Endothelial cell of umbilical vein (primary cell): ENCODE data around the gene C4BPA. TPM values are rescaled to one million over a fixed set of nuclear protein-coding genes. Genes with fewer than 3 reads are reported as not detected.

Experiments
- BruUV-seq: library from RNA; stranded (reverse); fragments of 400-500 nt; replicated peaks from 2 replicates; lab custom pipeline; 2021; lab: Mats Ljungman, UMichigan
- CTCF ChIA-PET: fragments of 300-600, 350-600 bp; sonication (Branson Sonifier 250); formaldehyde crosslinking; loops from one replicate; lab custom pipeline; 2021; ENCODE audit warnings: antibody characterized with exemption, inconsistent platforms; lab: Charles Lee
- POLR2A ChIA-PET: fragments of 300-600, 350-600 bp; sonication (Branson Sonifier 250); formaldehyde crosslinking; loops from one replicate; lab custom pipeline; 2021; ENCODE audit warnings: antibody characterized with exemption, inconsistent platforms; lab: Charles Lee
- DNase-seq: peaks from one replicate; pipeline ENCODE4 v3.0.0-alpha.2; 2011; ENCODE audit warnings: low read depth, low spot score
- FAIRE-seq: peaks from 2 replicates; lab custom pipeline; 2011; peaks lifted over from hg19 to GRCh38; lab: Jason Lieb, UNC
- H2AFZ ChIP-seq: 2 replicates; pipeline ENCODE4 v1.6.0; 2012; ENCODE audit warnings: low read depth, low read length, control low read depth, inconsistent platforms
- H3K27ac ChIP-seq: 2 replicates; pipeline ENCODE4 v1.5.1; 2011; ENCODE audit warnings: low read depth, mild to moderate bottlenecking, control low read depth, low read length, moderate library complexity; ENCODE audit not compliant: insufficient read depth
- H3K27me3 ChIP-seq, 2 experiments: 2 replicates each; pipeline versions ENCODE4 v1.6.0 to v1.6.1; 2011; ENCODE audit warnings: low read length in 2 of 2, mixed read lengths in 1 of 2; ENCODE audit not compliant: control insufficient read depth in 2 of 2, insufficient read depth in 2 of 2
- H3K36me3 ChIP-seq, 2 experiments: 2 replicates in 1 of 2; 3 replicates in 1 of 2; pipeline ENCODE4 v1.5.1; 2011; ENCODE audit warnings: low read length in 2 of 2, mild to moderate bottlenecking in 1 of 2, moderate library complexity in 1 of 2; ENCODE audit not compliant: control insufficient read depth in 2 of 2, insufficient read depth in 2 of 2; ENCODE audit errors: extremely low read depth in 1 of 2
- H3K4me1 ChIP-seq: 3 replicates; pipeline ENCODE4 v1.5.1; 2011; ENCODE audit warnings: mild to moderate bottlenecking, low read length; ENCODE audit not compliant: control insufficient read depth, insufficient read depth; ENCODE audit errors: extremely low read depth
- H3K4me2 ChIP-seq: 2 replicates; pipeline ENCODE4 v1.6.1; 2011; ENCODE audit warnings: low read length, control low read depth, mixed read lengths; ENCODE audit not compliant: insufficient read depth
- H3K4me3 ChIP-seq, 3 experiments: fragments of 200-600 bp in 1 of 3; sonication (generic), shearing (Covaris generic) in 1 of 3; replicated peaks in 1 of 3; 2 replicates each; pipeline ENCODE4 v1.5.1; 2011 to 2016; ENCODE audit warnings: control low read depth in 3 of 3, low read length in 3 of 3, mild to moderate bottlenecking in 2 of 3, inconsistent platforms in 1 of 3, low read depth in 1 of 3, moderate library complexity in 1 of 3; ENCODE audit not compliant: insufficient read depth in 1 of 3
- H3K79me2 ChIP-seq: 2 replicates; pipeline ENCODE4 v1.6.0; 2012; ENCODE audit warnings: low read length, inconsistent platforms; ENCODE audit not compliant: control insufficient read depth, insufficient read depth
- H3K9ac ChIP-seq: replicated peaks from 2 replicates; pipeline ENCODE3; 2011; ENCODE audit warnings: low read length, control low read depth; ENCODE audit not compliant: insufficient read depth; ENCODE audit errors: extremely low read depth
- H3K9me1 ChIP-seq: replicated peaks from 3 replicates; pipeline ENCODE4 v1.6.0; 2011; ENCODE audit warnings: mild to moderate bottlenecking, low read length; ENCODE audit not compliant: control insufficient read depth, insufficient read depth; ENCODE audit errors: extremely low read depth
- H3K9me3 ChIP-seq: replicated peaks from 2 replicates; pipeline ENCODE4 v1.5.1; 2012; ENCODE audit warnings: low read length, inconsistent platforms; ENCODE audit not compliant: control insufficient read depth, insufficient read depth
- H4K20me1 ChIP-seq: replicated peaks from 2 replicates; pipeline ENCODE3; 2011; ENCODE audit warnings: mild to moderate bottlenecking, low read length; ENCODE audit not compliant: control insufficient read depth, insufficient read depth; ENCODE audit errors: extremely low read depth
- CTCF ChIP-seq, 2 donors: IDR thresholded peaks; 1 replicate in 1 of 2; 2 replicates in 1 of 2; pipeline ENCODE4 v1.5.1; 2011; ENCODE audit warnings: low read length in 2 of 2, mild to moderate bottlenecking in 2 of 2, moderate library complexity in 2 of 2, control low read depth in 1 of 2, inconsistent platforms in 1 of 2, low read depth in 1 of 2; ENCODE audit not compliant: insufficient read depth in 1 of 2; ENCODE audit errors: extremely low read depth in 1 of 2
- EZH2 ChIP-seq: IDR thresholded peaks from 2 replicates; pipeline ENCODE4 v1.6.1; 2012; ENCODE audit warnings: borderline replicate concordance, low read depth, mild to moderate bottlenecking, moderate library complexity, low read length, inconsistent platforms; ENCODE audit not compliant: severe bottlenecking
- FOS ChIP-seq: IDR thresholded peaks from 2 replicates; pipeline ENCODE4 v1.6.1; 2011; ENCODE audit warnings: mild to moderate bottlenecking, low read length, moderate library complexity, borderline replicate concordance; ENCODE audit not compliant: insufficient read depth
- GATA2 ChIP-seq: IDR thresholded peaks from 2 replicates; pipeline ENCODE4 v1.7.0; 2011; ENCODE audit warnings: low read depth, mild to moderate bottlenecking, moderate library complexity, mixed read lengths, low read length; ENCODE audit not compliant: insufficient read length, insufficient read depth
- JUN ChIP-seq: IDR thresholded peaks from 2 replicates; pipeline ENCODE4 v1.6.1; 2011; ENCODE audit warnings: borderline replicate concordance, low read depth; ENCODE audit not compliant: insufficient read length, insufficient read depth
- MYC ChIP-seq: IDR thresholded peaks from one replicate; pipeline ENCODE4 v1.6.1; 2011; ENCODE audit warnings: mild to moderate bottlenecking, low read depth, low read length
- POLR2A ChIP-seq: IDR thresholded peaks from 2 replicates; pipeline ENCODE4 v1.6.1; 2012; ENCODE audit warnings: low read depth, mild to moderate bottlenecking, control low read depth, low read length
- POLR2AphosphoS5 ChIP-seq: IDR thresholded peaks from 2 replicates; pipeline ENCODE4 v1.6.1; 2012; ENCODE audit warnings: low read depth, mild to moderate bottlenecking, control low read depth, low read length, moderate library complexity; ENCODE audit not compliant: insufficient read depth
- dilution Hi-C: fragments of 300-500 bp; cut with MboI; formaldehyde crosslinking; loops from one replicate; pipeline ENCODE4 v1.15.0; 2019; ENCODE audit warnings: low sequenced_read_pairs; ENCODE audit not compliant: extremely low pct_ligation_motif_present
- intact Hi-C: fragments of 100-400 bp; cut with micrococcal nuclease; formaldehyde crosslinking; loops from one replicate; pipeline ENCODE4 v1.10.0; 2022
- polyA plus RNA-seq, 4 experiments: library from polyadenylated mRNA; depleted of rRNA in 3 of 4; stranded (reverse) in 3 of 4; unstranded in 1 of 4; fragments of >200 nt; gene quantifications; 2 replicates each; pipeline versions ENCODE4 v1.2.1 to v1.2.3, GENCODE V29; 2011 to 2012; ENCODE audit warnings: missing spikeins in 1 of 4
- total RNA-seq: library from RNA; stranded (reverse); gene quantifications from 2 replicates; pipeline ENCODE4 v1.2.3, GENCODE V29; 2021
- TF ChIP-seq, protein P1 (sequence below): IDR thresholded peaks from 2 replicates; pipeline ENCODE4 v1.6.1; 2011; ENCODE audit not compliant: insufficient read depth, insufficient read length

Gene C4BPA
- total and polyA plus RNA-seq, 2 donors (not counting 3 experiments of a cell fraction or from before 2014, with no cell fraction given), result not detected

- Histone ChIP-seq H3K9me1 (no peaks in the 10 kb centered on the region), H2AFZ (no peak overlapping the region), H3K9me3 (no peaks in the 10 kb centered on the region), H3K4me1 (no peaks in the 10 kb centered on the region), H3K4me3 (no peak overlapping the region), H3K79me2 (no peaks in the 10 kb centered on the region), H3K9ac (no peak overlapping the region), H3K27me3 (peaks cover 2 to 3% of the 10 kb centered on the region in 2 experiments), H3K36me3 (no peaks in the 10 kb centered on the region), H3K27ac (no peak overlapping the region), H3K4me2 (no peak overlapping the region), H4K20me1 (no peaks in the 10 kb centered on the region)
- no TSS peak for BruUV-seq
- dilution Hi-C loops, result no loop called here
- ChIA-PET CTCF (interaction anchor here (1.4 to 1.5 kb wide), 2 partner anchors 11 to 12 kb away, joined by 3 to 4 read pairs; no protein-coding TSS in a partner anchor), POLR2A (no interaction called here)
- TF ChIP-seq FOS (no peak), GATA2 (no peak), POLR2A (no peak), MYC (no peak), EZH2 (no peak), CTCF (IDR thresholded peaks at IDR 0.05; ENCODE audit: extremely low read depth in 1 of 2, insufficient read depth in 1 of 2, low read depth in 1 of 2, low read length in 2 of 2) (no peak), JUN (no peak), POLR2AphosphoS5 (no peak)
- TF ChIP-seq, protein P1, sequence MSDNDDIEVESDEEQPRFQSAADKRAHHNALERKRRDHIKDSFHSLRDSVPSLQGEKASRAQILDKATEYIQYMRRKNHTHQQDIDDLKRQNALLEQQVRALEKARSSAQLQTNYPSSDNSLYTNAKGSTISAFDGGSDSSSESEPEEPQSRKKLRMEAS, result no peak
- intact Hi-C loops, result no loop called here
- DNase-seq (no peak), FAIRE-seq (no peak)
Measured at GRCh38 chr1:207072233-207072632, 31.8 kb upstream of the C4BPA start.
